Ascending aorta (tissue), 2 donors: ENCODE measurements around the gene ZNF785. TPM values are rescaled to one million over a fixed set of nuclear protein-coding genes. Genes with fewer than 3 reads are reported as not detected.

Source experiments
- DNase-seq, 2 donors: peaks; one replicate each; pipeline ENCODE4 v3.0.0-alpha.2; 2019; ENCODE audit warnings: low spot score in 2 of 2
- H3K27ac ChIP-seq, 2 donors: fragments of 200-600 bp; sonication (generic); one replicate each; pipeline ENCODE4 v1.5.1; 2016 to 2017; ENCODE audit warnings: mild to moderate bottlenecking in 1 of 2
- H3K27me3 ChIP-seq: fragments of 200-600 bp; sonication (generic); one replicate; pipeline ENCODE4 v1.5.1; 2017
- H3K36me3 ChIP-seq, 2 donors: fragments of 200-600 bp; sonication (generic); one replicate each; pipeline ENCODE4 v1.5.1; 2016
- H3K4me1 ChIP-seq, 2 donors: fragments of 200-600 bp; sonication (generic); one replicate each; pipeline ENCODE4 v1.5.1; 2016 to 2017; ENCODE audit warnings: mild to moderate bottlenecking in 1 of 2
- H3K4me3 ChIP-seq, 2 donors: fragments of 200-600 bp; sonication (generic); one replicate each; pipeline ENCODE4 v1.5.1; 2016 to 2017; ENCODE audit warnings: mild to moderate bottlenecking in 1 of 2
- H3K9me3 ChIP-seq, 2 donors: fragments of 200-600 bp; sonication (generic); one replicate each; pipeline ENCODE4 v1.5.1; 2016
- CTCF ChIP-seq, 3 experiments: fragments of 200-600 bp in 2 of 3; fragments of 450-650 bp in 1 of 3; sonication (generic) in 2 of 3; IDR thresholded peaks; one replicate each; pipeline ENCODE4 v1.5.1; 2016 to 2019; ENCODE audit warnings: antibody characterized with exemption in 3 of 3, mild to moderate bottlenecking in 1 of 3, moderate library complexity in 1 of 3
- intact Hi-C: fragments of 100-400 bp; cut with DNase I; formaldehyde crosslinking; loops from one replicate; pipeline ENCODE4 v1.15.1; 2023
- total RNA-seq: library from RNA; depleted of rRNA; stranded (reverse); fragments of >200 nt; gene quantifications from one replicate; pipeline ENCODE4 v1.1.0, GENCODE V29; 2016

Gene ZNF785
- total RNA-seq, 1 donor from 2014 or later = 12.1 TPM

- Histone ChIP-seq H3K9me3 (no peaks in the 10 kb centered on the region), H3K36me3 (no peaks in the 10 kb centered on the region), H3K27ac (no peak overlapping the region), H3K27me3 (no peaks in the 10 kb centered on the region), H3K4me1 (peaks cover 0 to 3% of the 10 kb centered on the region in 2 donors), H3K4me3 (no peak overlapping the region)
- TF ChIP-seq CTCF (IDR thresholded peaks at IDR 0.05) = no peak
- DNase-seq = no peak
- intact Hi-C loops = no loop called here
Measured at GRCh38 chr16:30623536-30624283, 38.2 kb upstream of the ZNF785 start.

DNA sequence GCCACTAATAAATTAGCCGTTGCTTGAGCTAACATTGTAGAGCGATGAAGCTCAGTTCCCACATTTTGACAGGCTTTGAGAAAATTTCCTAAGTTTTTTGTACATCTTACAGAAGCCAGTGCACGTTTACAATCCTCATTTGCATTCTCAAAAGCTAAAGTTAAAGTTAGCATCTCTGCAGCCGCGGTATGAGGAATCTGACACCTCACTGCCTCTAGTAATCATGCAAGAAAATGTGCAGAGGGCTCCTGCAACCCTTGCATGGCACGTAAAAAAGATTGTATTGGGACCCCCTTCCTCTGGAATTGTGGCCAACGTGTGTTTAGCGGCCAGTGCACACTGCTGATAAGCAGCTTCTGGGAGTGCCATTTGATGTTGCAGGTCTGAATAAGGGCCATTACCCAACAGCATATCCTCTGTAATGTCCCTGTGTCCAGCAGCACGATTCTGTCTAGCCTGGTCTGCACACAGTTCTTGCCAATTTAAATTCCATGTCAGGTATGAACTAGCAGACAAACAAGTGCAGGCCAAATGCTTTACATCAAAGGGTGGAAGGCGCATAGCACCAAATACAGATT lies 37.0 kb upstream of the ZNF785 start:
- Histone ChIP-seq H3K9me3 (no peaks in the 10 kb centered on the region), H3K27me3 (no peaks in the 10 kb centered on the region), H3K4me3 (no peak overlapping the region), H3K4me1 (no peaks in the 10 kb centered on the region), H3K36me3 (no peaks in the 10 kb centered on the region), H3K27ac (no peak overlapping the region)
- no peak for TF ChIP-seq CTCF (IDR thresholded peaks at IDR 0.05)
- intact Hi-C loops = no loop called here
- no peak for DNase-seq

DNA sequence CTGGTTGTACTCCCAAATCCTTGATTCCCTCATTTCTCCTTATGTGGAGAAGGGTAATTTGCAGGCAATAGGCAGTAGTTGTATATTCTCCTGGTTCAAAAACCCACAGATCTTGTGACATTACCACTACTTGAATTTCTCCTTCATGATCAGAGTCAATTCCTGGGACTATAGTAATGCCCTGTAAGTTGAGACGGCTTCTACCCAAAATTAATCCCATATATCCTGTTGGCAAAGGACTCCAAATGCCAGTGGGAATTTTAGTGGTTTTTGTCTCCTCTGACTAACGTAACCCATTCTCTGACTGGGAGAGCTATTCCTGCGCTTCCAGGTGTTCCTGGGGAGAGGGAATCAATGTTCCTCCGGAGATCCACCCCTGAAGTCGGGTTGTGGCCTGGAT lies 36.3 kb upstream of the ZNF785 start:
- Histone ChIP-seq H3K9me3 (no peaks in the 10 kb centered on the region), H3K27me3 (no peaks in the 10 kb centered on the region), H3K4me3 (no peak overlapping the region), H3K36me3 (no peaks in the 10 kb centered on the region), H3K4me1 (no peaks in the 10 kb centered on the region), H3K27ac (no peak overlapping the region)
- TF ChIP-seq CTCF (IDR thresholded peaks at IDR 0.05) = no peak
- intact Hi-C loops = no loop called here
- DNase-seq = no peak

- no peaks in the 10 kb centered on the region for H3K9me3 ChIP-seq
- H3K27me3 ChIP-seq = no peaks in the 10 kb centered on the region
- TF ChIP-seq CTCF (IDR thresholded peaks at IDR 0.05) = no peak
- intact Hi-C loops = no loop called here
- no peak overlapping the region for H3K4me3 ChIP-seq
- no peak overlapping the region for H3K27ac ChIP-seq
- no peaks in the 10 kb centered on the region for H3K36me3 ChIP-seq
- no peak for DNase-seq
- no peaks in the 10 kb centered on the region for H3K4me1 ChIP-seq
Measured at GRCh38 chr16:30620169-30620568, 34.7 kb upstream of the ZNF785 start.

GRCh38 chr16:30619638-30620037 lies 34.1 kb upstream of the ZNF785 start:
- intact Hi-C loops = no loop called here
- Histone ChIP-seq H3K27me3 (no peaks in the 10 kb centered on the region), H3K4me1 (no peaks in the 10 kb centered on the region), H3K27ac (no peak overlapping the region), H3K9me3 (no peaks in the 10 kb centered on the region), H3K4me3 (no peak overlapping the region), H3K36me3 (no peaks in the 10 kb centered on the region)
- no peak for TF ChIP-seq CTCF (IDR thresholded peaks at IDR 0.05)
- DNase-seq = no peak
